HCT116 (cell line): ENCODE results near the gene LAMTOR3. TPM values are rescaled to one million over a fixed set of nuclear protein-coding genes. Genes with fewer than 3 reads are reported as not detected.

Source experiments
- ATAC-seq: fragments of 200-7000 bp; cut with Tn5 transposase; 2 replicates; pipeline ENCODE4 v1.9.1; 2020; ENCODE audit warnings: mild to moderate bottlenecking, moderate library complexity
- BruUV-seq: library from RNA; stranded (reverse); fragments of 400-500 nt; replicated peaks from 2 replicates; lab custom pipeline; 2021; lab: Mats Ljungman, UMichigan
- CTCF ChIA-PET: fragments of 300-600 bp; sonication (Branson Sonifier 250); formaldehyde crosslinking; loops from one replicate; lab custom pipeline; 2021; ENCODE audit warnings: antibody characterized with exemption; lab: Charles Lee
- POLR2A ChIA-PET: fragments of 300-600, 350-600 bp; sonication (Branson Sonifier 250); formaldehyde crosslinking; loops from one replicate; lab custom pipeline; 2021; ENCODE audit warnings: antibody characterized with exemption; lab: Charles Lee
- RAD21 ChIA-PET, 2 experiments: fragments of 300-600 bp; sonication (Branson Sonifier 250); formaldehyde crosslinking; loops; one replicate each; lab custom pipeline; 2023; ENCODE audit warnings: low total read pairs in 2 of 2; ENCODE audit not compliant: uncharacterized antibody in 2 of 2, unreplicated experiment in 2 of 2, low non-redundant PET in 1 of 2; lab: Charles Lee
- DNase-seq: peaks from one replicate; pipeline ENCODE4 v3.0.0-alpha.2; 2010; ENCODE audit warnings: low read depth, low spot score
- H2AFZ ChIP-seq: fragments of 200-600 bp; shearing (Covaris generic), sonication (generic); 2 replicates; pipeline ENCODE4 v1.6.1; 2017; ENCODE audit warnings: low read depth, mixed run types, mixed read lengths, antibody characterized with exemption, low read length; ENCODE audit not compliant: poor library complexity, severe bottlenecking
- H3K27ac ChIP-seq: 2 replicates; pipeline ENCODE4 v1.5.1; 2012; ENCODE audit warnings: low read depth, low read length
- H3K27me3 ChIP-seq: fragments of 200-600 bp; sonication (generic); 2 replicates; pipeline ENCODE4 v1.6.1; 2016; ENCODE audit warnings: mixed run types, low read length, mixed read lengths; ENCODE audit not compliant: insufficient read depth
- H3K36me3 ChIP-seq, 2 experiments: fragments of 200-500 bp in 1 of 2; fragments of 200-600 bp in 1 of 2; sonication (Bioruptor generic) in 1 of 2; sonication (generic) in 1 of 2; 2 replicates each; pipeline versions ENCODE4 v1.5.1 to v1.6.1; 2014 to 2016; ENCODE audit warnings: low read length in 2 of 2, inconsistent platforms in 1 of 2, mixed read lengths in 1 of 2, mixed run types in 1 of 2; ENCODE audit not compliant: insufficient read depth in 2 of 2, control insufficient read depth in 1 of 2
- H3K4me1 ChIP-seq, 2 experiments: fragments of 200-600 bp in 1 of 2; sonication (generic) in 1 of 2; 2 replicates each; pipeline versions ENCODE4 v1.5.1 to v1.6.1; 2012 to 2017; ENCODE audit warnings: low read length in 2 of 2, inconsistent platforms in 1 of 2, mild to moderate bottlenecking in 1 of 2, mixed read lengths in 1 of 2, mixed run types in 1 of 2, moderate library complexity in 1 of 2; ENCODE audit not compliant: insufficient read depth in 2 of 2, control insufficient read depth in 1 of 2
- H3K4me2 ChIP-seq: fragments of 200-600 bp; sonication (generic); 2 replicates; pipeline ENCODE4 v1.6.1; 2017; ENCODE audit warnings: mixed run types, low read length, mixed read lengths
- H3K4me3 ChIP-seq, 2 experiments: fragments of 200-600 bp in 1 of 2; sonication (generic) in 1 of 2; replicated peaks in 1 of 2; 2 replicates each; pipeline ENCODE4 v1.5.1; 2011 to 2016; ENCODE audit warnings: low read length in 2 of 2, control low read depth in 1 of 2, low read depth in 1 of 2, mild to moderate bottlenecking in 1 of 2, mixed read lengths in 1 of 2, mixed run types in 1 of 2
- H3K79me2 ChIP-seq: fragments of 200-600 bp; sonication (generic); 2 replicates; pipeline ENCODE4 v1.6.1; 2017; ENCODE audit warnings: mild to moderate bottlenecking, mixed run types, low read length, moderate library complexity, mixed read lengths; ENCODE audit not compliant: insufficient read depth
- H3K9ac ChIP-seq: fragments of 200-600 bp; sonication (generic); 2 replicates; pipeline ENCODE4 v1.6.1; 2016; ENCODE audit warnings: low read length, mixed read lengths
- H3K9me2 ChIP-seq: fragments of 200-600 bp; sonication (generic), shearing (Covaris generic); 2 replicates; pipeline ENCODE4 v1.6.1; 2017; ENCODE audit warnings: mixed run types, mild to moderate bottlenecking, moderate library complexity; ENCODE audit not compliant: insufficient read depth
- H3K9me3 ChIP-seq, 2 experiments: fragments of 200-500 bp in 1 of 2; fragments of 200-600 bp in 1 of 2; sonication (Bioruptor generic) in 1 of 2; sonication (generic) in 1 of 2; 2 replicates each; pipeline ENCODE4 v1.6.1; 2014 to 2017; ENCODE audit warnings: low read length in 2 of 2, mixed read lengths in 2 of 2, inconsistent platforms in 1 of 2, low read depth in 1 of 2, mild to moderate bottlenecking in 1 of 2, mixed run types in 1 of 2, moderate library complexity in 1 of 2; ENCODE audit not compliant: control insufficient read depth in 1 of 2, insufficient read depth in 1 of 2
- H4K20me1 ChIP-seq: fragments of 200-600 bp; sonication (generic), shearing (Covaris generic); 2 replicates; pipeline ENCODE4 v1.6.1; 2017; ENCODE audit warnings: mixed run types, mild to moderate bottlenecking, moderate library complexity; ENCODE audit not compliant: insufficient read depth
- CBX3 ChIP-seq: IDR thresholded peaks from 2 replicates; pipeline ENCODE4 v1.6.1; 2012; ENCODE audit warnings: low read depth
- ELF1 ChIP-seq: IDR thresholded peaks from 2 replicates; pipeline ENCODE4 v1.6.1; 2012; ENCODE audit warnings: low read depth, borderline replicate concordance
- EZH2 ChIP-seq: fragments of 200-600 bp; sonication (generic); IDR thresholded peaks from 2 replicates; pipeline ENCODE4 v1.6.1; 2017; ENCODE audit warnings: antibody characterized with exemption, mixed run types
- FOSL1 ChIP-seq: IDR thresholded peaks from 2 replicates; pipeline ENCODE4 v1.6.1; 2012; ENCODE audit warnings: low read depth
- JUND ChIP-seq: IDR thresholded peaks from 2 replicates; pipeline ENCODE4 v1.6.1; 2012
- RAD21 ChIP-seq: IDR thresholded peaks from 2 replicates; pipeline ENCODE4 v1.6.1; 2012; ENCODE audit warnings: low read depth, mild to moderate bottlenecking
- REST ChIP-seq: IDR thresholded peaks from 2 replicates; pipeline ENCODE4 v1.6.1; 2012; ENCODE audit warnings: low read depth
- ZFX ChIP-seq: fragments of 450-650 bp; IDR thresholded peaks from 2 replicates; pipeline ENCODE4 v1.6.1; 2017
- intact Hi-C: fragments of 100-400 bp; cut with micrococcal nuclease; formaldehyde crosslinking; loops from 2 replicates; pipeline ENCODE4 v1.10.0; 2022
- total RNA-seq: library from RNA; stranded (reverse); gene quantifications from one replicate; pipeline ENCODE4 v1.2.1, GENCODE V29; 2021; ENCODE audit not compliant: unreplicated experiment
- TF ChIP-seq, protein P1 (sequence below), 3 experiments: fragments of 200-600 bp in 1 of 3; sonication (generic) in 1 of 3; IDR thresholded peaks in 2 of 3; conservative IDR thresholded peaks in 1 of 3; 2 replicates each; pipeline ENCODE4 v1.5.1; 2012 to 2017; ENCODE audit warnings: low read depth in 2 of 3, low read length in 2 of 3, antibody characterized with exemption in 1 of 3, borderline replicate concordance in 1 of 3, control low read depth in 1 of 3, mild to moderate bottlenecking in 1 of 3, mixed read lengths in 1 of 3, mixed run types in 1 of 3, moderate library complexity in 1 of 3; ENCODE audit not compliant: insufficient read depth in 1 of 3

LAMTOR3 gene
- total RNA-seq, 1 experiment from 2014 or later: 21.0 TPM

DNA sequence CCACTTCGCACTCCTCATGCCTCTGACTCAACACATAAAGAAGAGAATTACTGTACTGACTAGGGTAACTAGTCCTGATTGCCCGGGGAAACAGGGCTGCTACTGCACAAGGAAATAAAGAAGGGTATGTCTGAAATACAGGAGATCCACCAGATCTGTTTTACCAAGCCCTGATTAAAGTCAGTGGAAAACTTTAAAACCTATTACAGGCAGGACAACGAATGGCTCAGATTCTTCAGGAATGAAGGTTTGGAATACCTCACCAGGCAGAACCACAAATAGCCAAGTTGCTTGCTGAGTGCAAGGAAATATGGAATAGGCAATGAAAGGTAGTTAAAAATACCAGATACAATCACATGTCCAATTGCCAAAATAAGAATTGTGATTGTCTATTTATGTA, 17.3 kb downstream of the LAMTOR3 start:
- no peaks in the 10 kb centered on the region for H3K79me2 ChIP-seq
- no peak overlapping the region for H2AFZ ChIP-seq
- H3K27ac ChIP-seq: no peak overlapping the region
- H3K4me2 ChIP-seq: no peak overlapping the region
- no peak for ATAC-seq
- RAD21 ChIA-PET: no interaction called here
- no peaks in the 10 kb centered on the region for H3K9me3 ChIP-seq
- intact Hi-C loops: no loop called here
- H3K36me3 ChIP-seq: peaks cover 0 to 7% of the 10 kb centered on the region in 2 experiments; a peak in 1 of 4 replicates
- H3K9me2 ChIP-seq: no peaks in the 10 kb centered on the region
- H3K9ac ChIP-seq: no peak overlapping the region
- TF ChIP-seq CBX3 (no peak), EZH2 (no peak), ELF1 (no peak), JUND (no peak), RAD21 (no peak), REST (no peak), FOSL1 (no peak), ZFX (no peak)
- TF ChIP-seq, protein P1, sequence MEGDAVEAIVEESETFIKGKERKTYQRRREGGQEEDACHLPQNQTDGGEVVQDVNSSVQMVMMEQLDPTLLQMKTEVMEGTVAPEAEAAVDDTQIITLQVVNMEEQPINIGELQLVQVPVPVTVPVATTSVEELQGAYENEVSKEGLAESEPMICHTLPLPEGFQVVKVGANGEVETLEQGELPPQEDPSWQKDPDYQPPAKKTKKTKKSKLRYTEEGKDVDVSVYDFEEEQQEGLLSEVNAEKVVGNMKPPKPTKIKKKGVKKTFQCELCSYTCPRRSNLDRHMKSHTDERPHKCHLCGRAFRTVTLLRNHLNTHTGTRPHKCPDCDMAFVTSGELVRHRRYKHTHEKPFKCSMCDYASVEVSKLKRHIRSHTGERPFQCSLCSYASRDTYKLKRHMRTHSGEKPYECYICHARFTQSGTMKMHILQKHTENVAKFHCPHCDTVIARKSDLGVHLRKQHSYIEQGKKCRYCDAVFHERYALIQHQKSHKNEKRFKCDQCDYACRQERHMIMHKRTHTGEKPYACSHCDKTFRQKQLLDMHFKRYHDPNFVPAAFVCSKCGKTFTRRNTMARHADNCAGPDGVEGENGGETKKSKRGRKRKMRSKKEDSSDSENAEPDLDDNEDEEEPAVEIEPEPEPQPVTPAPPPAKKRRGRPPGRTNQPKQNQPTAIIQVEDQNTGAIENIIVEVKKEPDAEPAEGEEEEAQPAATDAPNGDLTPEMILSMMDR (IDR thresholded peaks at IDR 0.05 in 2 of 3, conservative IDR thresholded peaks at IDR 0.05 in 1 of 3; ENCODE audit: borderline replicate concordance in 1 of 3, insufficient read depth in 1 of 3, low read depth in 2 of 3, low read length in 2 of 3): no peak
- TF ChIP-seq, all 23 proteins: peak for 0
- no peaks in the 10 kb centered on the region for H3K4me1 ChIP-seq
- ChIA-PET CTCF (no interaction called here), POLR2A (no interaction called here)
- H4K20me1 ChIP-seq: no peaks in the 10 kb centered on the region
- no peak for DNase-seq
- no peaks in the 10 kb centered on the region for H3K27me3 ChIP-seq
- no peak overlapping the region for H3K4me3 ChIP-seq
- BruUV-seq: no TSS peak
